ENCODE measurements around the gene HPRT1.

The HPRT1 gene

GRCh38 chrX:134544513-134545151, 84.7 kb downstream of the HPRT1 start:
- Histone ChIP-seq H3K4me1 (ENCODE audit: insufficient read depth, low read length) (peaks cover 20% of the 10 kb centered on the region; the same call in 1 of the 2 replicates), H3K9ac (ENCODE audit: low read depth, low read length) (peak overlapping the region; percentile 61; the same call in 1 of the 2 replicates), H3K27me3 (ENCODE audit: insufficient read depth, low read length) (peaks cover 59% of the 10 kb centered on the region; the same call in 1 of the 2 replicates), H3K9me3 (ENCODE audit: insufficient read depth, low read depth, low read length) (no peaks in the 10 kb centered on the region), H3K27ac (ENCODE audit: low read length) (no peak overlapping the region), H3K4me3 (ENCODE audit: low read length) (peak overlapping the region; percentile 59; the same call in 1 of the 2 replicates), H3K36me3 (ENCODE audit: insufficient read depth, low read depth, low read length) (no peaks in the 10 kb centered on the region)

GRCh38 chrX:134545510-134545909, 85.5 kb downstream of the HPRT1 start:
- H3K27me3 ChIP-seq (ENCODE audit: insufficient read depth, low read length): peaks cover 68% of the 10 kb centered on the region
- H3K4me1 ChIP-seq (ENCODE audit: insufficient read depth, low read length): peaks cover 24% of the 10 kb centered on the region
- no peak overlapping the region; the same call in 1 of the 2 replicates for H3K9ac ChIP-seq (ENCODE audit: low read depth, low read length)
- no peaks in the 10 kb centered on the region for H3K9me3 ChIP-seq (ENCODE audit: insufficient read depth, low read depth, low read length)
- peak overlapping the region; percentile 59; the same call in 1 of the 2 replicates for H3K4me3 ChIP-seq (ENCODE audit: low read length)
- no peak overlapping the region for H3K27ac ChIP-seq (ENCODE audit: low read length)
- H3K36me3 ChIP-seq (ENCODE audit: insufficient read depth, low read depth, low read length): no peaks in the 10 kb centered on the region

GRCh38 chrX:134546187-134546586, 86.2 kb downstream of the HPRT1 start:
- Histone ChIP-seq H3K9ac (ENCODE audit: low read depth, low read length) (no peak overlapping the region), H3K4me3 (ENCODE audit: low read length) (peak overlapping the region; percentile 59; the same call in 1 of the 2 replicates), H3K27ac (ENCODE audit: low read length) (no peak overlapping the region)

GRCh38 chrX:134547047-134547679, 87.2 kb downstream of the HPRT1 start:
- Histone ChIP-seq H3K9me3 (ENCODE audit: insufficient read depth, low read depth, low read length) (no peaks in the 10 kb centered on the region), H3K9ac (ENCODE audit: low read depth, low read length) (no peak overlapping the region), H3K4me1 (ENCODE audit: insufficient read depth, low read length) (peaks cover 27% of the 10 kb centered on the region), H3K4me3 (ENCODE audit: low read length) (peak overlapping the region; percentile 78; the same call in 1 of the 2 replicates), H3K27ac (ENCODE audit: low read length) (no peak overlapping the region), H3K27me3 (ENCODE audit: insufficient read depth, low read length) (peaks cover 85% of the 10 kb centered on the region), H3K36me3 (ENCODE audit: insufficient read depth, low read depth, low read length) (no peaks in the 10 kb centered on the region)

More at GRCh38 chrX:134546187-134546586, 86.2 kb downstream of the HPRT1 start:
- peaks cover 24% of the 10 kb centered on the region for H3K4me1 ChIP-seq (ENCODE audit: insufficient read depth, low read length)
- H3K27me3 ChIP-seq (ENCODE audit: insufficient read depth, low read length): peaks cover 75% of the 10 kb centered on the region
- H3K9me3 ChIP-seq (ENCODE audit: insufficient read depth, low read depth, low read length): no peaks in the 10 kb centered on the region
- H3K36me3 ChIP-seq (ENCODE audit: insufficient read depth, low read depth, low read length): no peaks in the 10 kb centered on the region

GRCh38 chrX:134548257-134549201, 88.6 kb downstream of the HPRT1 start:
- H3K4me1 ChIP-seq (ENCODE audit: insufficient read depth, low read length): peaks cover 16% of the 10 kb centered on the region
- no peaks in the 10 kb centered on the region for H3K9me3 ChIP-seq (ENCODE audit: insufficient read depth, low read depth, low read length)
- H3K27ac ChIP-seq (ENCODE audit: low read length): no peak overlapping the region
- no peaks in the 10 kb centered on the region for H3K36me3 ChIP-seq (ENCODE audit: insufficient read depth, low read depth, low read length)
- H3K4me3 ChIP-seq (ENCODE audit: low read length): peak overlapping the region; percentile 78
- H3K9ac ChIP-seq (ENCODE audit: low read depth, low read length): peak overlapping the region; percentile 68; the same call in 1 of the 2 replicates
- peaks cover 94% of the 10 kb centered on the region for H3K27me3 ChIP-seq (ENCODE audit: insufficient read depth, low read length)
